Measurements from ENCODE around the gene INMT.

DNA sequence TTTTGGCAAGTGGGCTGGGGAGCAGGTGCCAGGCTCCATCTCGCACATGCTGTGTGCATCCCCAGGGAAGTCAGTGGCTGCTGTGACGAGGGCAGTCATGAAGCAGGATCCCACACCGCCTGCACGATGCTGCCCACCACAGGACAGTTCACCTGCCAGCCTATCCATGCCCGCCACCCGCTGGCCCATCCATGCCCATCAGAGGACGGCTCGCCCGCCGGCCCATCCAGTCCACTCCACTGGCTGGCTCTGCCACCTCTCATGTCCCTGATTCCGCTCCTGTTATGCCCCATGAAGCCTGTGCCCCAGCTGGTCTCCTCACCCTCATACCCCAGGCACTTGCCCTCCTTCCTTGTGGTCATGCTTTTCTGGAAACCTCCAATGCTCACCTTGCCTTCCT, 18.2 kb upstream of the INMT start:
- TF ChIP-seq, protein P1, sequence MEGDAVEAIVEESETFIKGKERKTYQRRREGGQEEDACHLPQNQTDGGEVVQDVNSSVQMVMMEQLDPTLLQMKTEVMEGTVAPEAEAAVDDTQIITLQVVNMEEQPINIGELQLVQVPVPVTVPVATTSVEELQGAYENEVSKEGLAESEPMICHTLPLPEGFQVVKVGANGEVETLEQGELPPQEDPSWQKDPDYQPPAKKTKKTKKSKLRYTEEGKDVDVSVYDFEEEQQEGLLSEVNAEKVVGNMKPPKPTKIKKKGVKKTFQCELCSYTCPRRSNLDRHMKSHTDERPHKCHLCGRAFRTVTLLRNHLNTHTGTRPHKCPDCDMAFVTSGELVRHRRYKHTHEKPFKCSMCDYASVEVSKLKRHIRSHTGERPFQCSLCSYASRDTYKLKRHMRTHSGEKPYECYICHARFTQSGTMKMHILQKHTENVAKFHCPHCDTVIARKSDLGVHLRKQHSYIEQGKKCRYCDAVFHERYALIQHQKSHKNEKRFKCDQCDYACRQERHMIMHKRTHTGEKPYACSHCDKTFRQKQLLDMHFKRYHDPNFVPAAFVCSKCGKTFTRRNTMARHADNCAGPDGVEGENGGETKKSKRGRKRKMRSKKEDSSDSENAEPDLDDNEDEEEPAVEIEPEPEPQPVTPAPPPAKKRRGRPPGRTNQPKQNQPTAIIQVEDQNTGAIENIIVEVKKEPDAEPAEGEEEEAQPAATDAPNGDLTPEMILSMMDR (IDR thresholded peaks at IDR 0.05) = no peak
- TF ChIP-seq POLR2A (IDR thresholded peaks at IDR 0.05) = no peak
- TF ChIP-seq POLR2AphosphoS5 (IDR thresholded peaks at IDR 0.05) = no peak
